ENCODE results near the gene LRP6.

DNA sequence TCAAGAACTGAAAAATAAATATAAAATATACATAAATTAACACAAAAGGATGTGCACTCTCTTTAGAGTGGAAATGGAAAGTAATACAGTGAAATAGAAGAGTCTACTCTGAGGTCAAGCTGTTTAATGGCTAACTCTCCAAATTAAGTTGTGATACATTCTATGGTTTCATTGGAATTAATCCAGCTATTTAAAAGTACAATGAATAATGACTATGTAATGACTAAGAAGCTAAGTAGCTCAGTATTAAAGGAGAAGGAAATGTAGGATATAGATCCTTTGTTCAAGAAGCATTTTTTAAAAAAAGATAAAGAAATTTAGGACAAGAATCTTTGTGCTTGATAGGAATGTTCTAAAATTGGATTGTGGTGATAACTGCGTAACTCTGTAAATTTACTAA, 85.3 kb downstream of the LRP6 start:
- no peak for TF ChIP-seq EZH2 (IDR thresholded peaks at IDR 0.05; ENCODE audit: low read depth, unreplicated experiment)
- no peak for TF ChIP-seq STAT1 (IDR thresholded peaks at IDR 0.05; ENCODE audit: unreplicated experiment)
- TF ChIP-seq POLR2AphosphoS5 (IDR thresholded peaks at IDR 0.05; ENCODE audit: low read depth): no peak
- TF ChIP-seq, protein P1, sequence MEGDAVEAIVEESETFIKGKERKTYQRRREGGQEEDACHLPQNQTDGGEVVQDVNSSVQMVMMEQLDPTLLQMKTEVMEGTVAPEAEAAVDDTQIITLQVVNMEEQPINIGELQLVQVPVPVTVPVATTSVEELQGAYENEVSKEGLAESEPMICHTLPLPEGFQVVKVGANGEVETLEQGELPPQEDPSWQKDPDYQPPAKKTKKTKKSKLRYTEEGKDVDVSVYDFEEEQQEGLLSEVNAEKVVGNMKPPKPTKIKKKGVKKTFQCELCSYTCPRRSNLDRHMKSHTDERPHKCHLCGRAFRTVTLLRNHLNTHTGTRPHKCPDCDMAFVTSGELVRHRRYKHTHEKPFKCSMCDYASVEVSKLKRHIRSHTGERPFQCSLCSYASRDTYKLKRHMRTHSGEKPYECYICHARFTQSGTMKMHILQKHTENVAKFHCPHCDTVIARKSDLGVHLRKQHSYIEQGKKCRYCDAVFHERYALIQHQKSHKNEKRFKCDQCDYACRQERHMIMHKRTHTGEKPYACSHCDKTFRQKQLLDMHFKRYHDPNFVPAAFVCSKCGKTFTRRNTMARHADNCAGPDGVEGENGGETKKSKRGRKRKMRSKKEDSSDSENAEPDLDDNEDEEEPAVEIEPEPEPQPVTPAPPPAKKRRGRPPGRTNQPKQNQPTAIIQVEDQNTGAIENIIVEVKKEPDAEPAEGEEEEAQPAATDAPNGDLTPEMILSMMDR (conservative IDR thresholded peaks at IDR 0.05; ENCODE audit: low read depth in 2 of 2): no peak
- TF ChIP-seq, protein P2, sequence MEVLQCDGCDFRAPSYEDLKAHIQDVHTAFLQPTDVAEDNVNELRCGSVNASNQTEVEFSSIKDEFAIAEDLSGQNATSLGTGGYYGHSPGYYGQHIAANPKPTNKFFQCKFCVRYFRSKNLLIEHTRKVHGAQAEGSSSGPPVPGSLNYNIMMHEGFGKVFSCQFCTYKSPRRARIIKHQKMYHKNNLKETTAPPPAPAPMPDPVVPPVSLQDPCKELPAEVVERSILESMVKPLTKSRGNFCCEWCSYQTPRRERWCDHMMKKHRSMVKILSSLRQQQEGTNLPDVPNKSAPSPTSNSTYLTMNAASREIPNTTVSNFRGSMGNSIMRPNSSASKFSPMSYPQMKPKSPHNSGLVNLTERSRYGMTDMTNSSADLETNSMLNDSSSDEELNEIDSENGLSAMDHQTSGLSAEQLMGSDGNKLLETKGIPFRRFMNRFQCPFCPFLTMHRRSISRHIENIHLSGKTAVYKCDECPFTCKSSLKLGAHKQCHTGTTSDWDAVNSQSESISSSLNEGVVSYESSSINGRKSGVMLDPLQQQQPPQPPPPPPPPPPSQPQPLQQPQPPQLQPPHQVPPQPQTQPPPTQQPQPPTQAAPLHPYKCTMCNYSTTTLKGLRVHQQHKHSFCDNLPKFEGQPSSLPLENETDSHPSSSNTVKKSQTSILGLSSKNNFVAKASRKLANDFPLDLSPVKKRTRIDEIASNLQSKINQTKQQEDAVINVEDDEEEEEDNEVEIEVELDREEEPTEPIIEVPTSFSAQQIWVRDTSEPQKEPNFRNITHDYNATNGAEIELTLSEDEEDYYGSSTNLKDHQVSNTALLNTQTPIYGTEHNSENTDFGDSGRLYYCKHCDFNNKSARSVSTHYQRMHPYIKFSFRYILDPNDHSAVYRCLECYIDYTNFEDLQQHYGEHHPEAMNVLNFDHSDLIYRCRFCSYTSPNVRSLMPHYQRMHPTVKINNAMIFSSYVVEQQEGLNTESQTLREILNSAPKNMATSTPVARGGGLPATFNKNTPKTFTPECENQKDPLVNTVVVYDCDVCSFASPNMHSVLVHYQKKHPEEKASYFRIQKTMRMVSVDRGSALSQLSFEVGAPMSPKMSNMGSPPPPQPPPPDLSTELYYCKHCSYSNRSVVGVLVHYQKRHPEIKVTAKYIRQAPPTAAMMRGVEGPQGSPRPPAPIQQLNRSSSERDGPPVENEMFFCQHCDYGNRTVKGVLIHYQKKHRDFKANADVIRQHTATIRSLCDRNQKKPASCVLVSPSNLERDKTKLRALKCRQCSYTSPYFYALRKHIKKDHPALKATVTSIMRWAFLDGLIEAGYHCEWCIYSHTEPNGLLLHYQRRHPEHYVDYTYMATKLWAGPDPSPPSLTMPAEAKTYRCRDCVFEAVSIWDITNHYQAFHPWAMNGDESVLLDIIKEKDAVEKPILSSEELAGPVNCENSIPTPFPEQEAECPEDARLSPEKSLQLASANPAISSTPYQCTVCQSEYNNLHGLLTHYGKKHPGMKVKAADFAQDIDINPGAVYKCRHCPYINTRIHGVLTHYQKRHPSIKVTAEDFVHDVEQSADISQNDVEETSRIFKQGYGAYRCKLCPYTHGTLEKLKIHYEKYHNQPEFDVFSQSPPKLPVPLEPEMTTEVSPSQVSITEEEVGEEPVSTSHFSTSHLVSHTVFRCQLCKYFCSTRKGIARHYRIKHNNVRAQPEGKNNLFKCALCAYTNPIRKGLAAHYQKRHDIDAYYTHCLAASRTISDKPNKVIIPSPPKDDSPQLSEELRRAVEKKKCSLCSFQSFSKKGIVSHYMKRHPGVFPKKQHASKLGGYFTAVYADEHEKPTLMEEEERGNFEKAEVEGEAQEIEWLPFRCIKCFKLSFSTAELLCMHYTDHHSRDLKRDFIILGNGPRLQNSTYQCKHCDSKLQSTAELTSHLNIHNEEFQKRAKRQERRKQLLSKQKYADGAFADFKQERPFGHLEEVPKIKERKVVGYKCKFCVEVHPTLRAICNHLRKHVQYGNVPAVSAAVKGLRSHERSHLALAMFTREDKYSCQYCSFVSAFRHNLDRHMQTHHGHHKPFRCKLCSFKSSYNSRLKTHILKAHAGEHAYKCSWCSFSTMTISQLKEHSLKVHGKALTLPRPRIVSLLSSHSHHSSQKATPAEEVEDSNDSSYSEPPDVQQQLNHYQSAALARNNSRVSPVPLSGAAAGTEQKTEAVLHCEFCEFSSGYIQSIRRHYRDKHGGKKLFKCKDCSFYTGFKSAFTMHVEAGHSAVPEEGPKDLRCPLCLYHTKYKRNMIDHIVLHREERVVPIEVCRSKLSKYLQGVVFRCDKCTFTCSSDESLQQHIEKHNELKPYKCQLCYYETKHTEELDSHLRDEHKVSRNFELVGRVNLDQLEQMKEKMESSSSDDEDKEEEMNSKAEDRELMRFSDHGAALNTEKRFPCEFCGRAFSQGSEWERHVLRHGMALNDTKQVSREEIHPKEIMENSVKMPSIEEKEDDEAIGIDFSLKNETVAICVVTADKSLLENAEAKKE (CRISPR knock-in tag; IDR thresholded peaks at IDR 0.05): no peak
- no peak for TF ChIP-seq CREB1 (CRISPR knock-in tag; IDR thresholded peaks at IDR 0.05; ENCODE audit: low read depth)
- TF ChIP-seq JUNB (IDR thresholded peaks at IDR 0.05; ENCODE audit: unreplicated experiment): no peak
- TF ChIP-seq EZH2phosphoT487 (IDR thresholded peaks at IDR 0.05; ENCODE audit: unreplicated experiment): no peak
- TF ChIP-seq, protein P3, sequence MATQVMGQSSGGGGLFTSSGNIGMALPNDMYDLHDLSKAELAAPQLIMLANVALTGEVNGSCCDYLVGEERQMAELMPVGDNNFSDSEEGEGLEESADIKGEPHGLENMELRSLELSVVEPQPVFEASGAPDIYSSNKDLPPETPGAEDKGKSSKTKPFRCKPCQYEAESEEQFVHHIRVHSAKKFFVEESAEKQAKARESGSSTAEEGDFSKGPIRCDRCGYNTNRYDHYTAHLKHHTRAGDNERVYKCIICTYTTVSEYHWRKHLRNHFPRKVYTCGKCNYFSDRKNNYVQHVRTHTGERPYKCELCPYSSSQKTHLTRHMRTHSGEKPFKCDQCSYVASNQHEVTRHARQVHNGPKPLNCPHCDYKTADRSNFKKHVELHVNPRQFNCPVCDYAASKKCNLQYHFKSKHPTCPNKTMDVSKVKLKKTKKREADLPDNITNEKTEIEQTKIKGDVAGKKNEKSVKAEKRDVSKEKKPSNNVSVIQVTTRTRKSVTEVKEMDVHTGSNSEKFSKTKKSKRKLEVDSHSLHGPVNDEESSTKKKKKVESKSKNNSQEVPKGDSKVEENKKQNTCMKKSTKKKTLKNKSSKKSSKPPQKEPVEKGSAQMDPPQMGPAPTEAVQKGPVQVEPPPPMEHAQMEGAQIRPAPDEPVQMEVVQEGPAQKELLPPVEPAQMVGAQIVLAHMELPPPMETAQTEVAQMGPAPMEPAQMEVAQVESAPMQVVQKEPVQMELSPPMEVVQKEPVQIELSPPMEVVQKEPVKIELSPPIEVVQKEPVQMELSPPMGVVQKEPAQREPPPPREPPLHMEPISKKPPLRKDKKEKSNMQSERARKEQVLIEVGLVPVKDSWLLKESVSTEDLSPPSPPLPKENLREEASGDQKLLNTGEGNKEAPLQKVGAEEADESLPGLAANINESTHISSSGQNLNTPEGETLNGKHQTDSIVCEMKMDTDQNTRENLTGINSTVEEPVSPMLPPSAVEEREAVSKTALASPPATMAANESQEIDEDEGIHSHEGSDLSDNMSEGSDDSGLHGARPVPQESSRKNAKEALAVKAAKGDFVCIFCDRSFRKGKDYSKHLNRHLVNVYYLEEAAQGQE (IDR thresholded peaks at IDR 0.05; ENCODE audit: unreplicated experiment): no peak
- TF ChIP-seq, protein P4, sequence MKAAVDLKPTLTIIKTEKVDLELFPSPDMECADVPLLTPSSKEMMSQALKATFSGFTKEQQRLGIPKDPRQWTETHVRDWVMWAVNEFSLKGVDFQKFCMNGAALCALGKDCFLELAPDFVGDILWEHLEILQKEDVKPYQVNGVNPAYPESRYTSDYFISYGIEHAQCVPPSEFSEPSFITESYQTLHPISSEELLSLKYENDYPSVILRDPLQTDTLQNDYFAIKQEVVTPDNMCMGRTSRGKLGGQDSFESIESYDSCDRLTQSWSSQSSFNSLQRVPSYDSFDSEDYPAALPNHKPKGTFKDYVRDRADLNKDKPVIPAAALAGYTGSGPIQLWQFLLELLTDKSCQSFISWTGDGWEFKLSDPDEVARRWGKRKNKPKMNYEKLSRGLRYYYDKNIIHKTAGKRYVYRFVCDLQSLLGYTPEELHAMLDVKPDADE (IDR thresholded peaks at IDR 0.05): no peak
- TF ChIP-seq ZNF114 (CRISPR knock-in tag; IDR thresholded peaks at IDR 0.05): no peak
- no peak for TF ChIP-seq NANOG (IDR thresholded peaks at IDR 0.05; ENCODE audit: borderline replicate concordance)
- no peak for TF ChIP-seq ZNF331 (CRISPR knock-in tag; IDR thresholded peaks at IDR 0.05; ENCODE audit: low read depth)
